GM23248 (cell line): ENCODE results near the gene MRPL28.

ENCODE experiments used
- EZH2 ChIP-seq: fragments of 200-600 bp; sonication (generic); IDR thresholded peaks from 2 replicates; pipeline ENCODE4 v1.6.1; 2018; ENCODE audit warnings: antibody characterized with exemption, mild to moderate bottlenecking; ENCODE audit not compliant: insufficient read depth, poor library complexity, severe bottlenecking
- EZH2phosphoT487 ChIP-seq: fragments of 200-600 bp; sonication (generic); IDR thresholded peaks from 2 replicates; pipeline ENCODE4 v1.6.1; 2018; ENCODE audit warnings: antibody characterized with exemption, moderate library complexity, mild to moderate bottlenecking, low read depth; ENCODE audit not compliant: insufficient read depth

- no peak for TF ChIP-seq EZH2
- TF ChIP-seq EZH2phosphoT487, result no peak
Observed at GRCh38 chr16:376817-377418, 6.6 kb upstream of the MRPL28 start.
